Activated T-helper 1 cell treated with anti-CD3 and anti-CD28 coated beads, Interleukin-2, amount 50 U/mL, for 16 hours (primary cell): ENCODE data around the gene SHQ1.

ENCODE experiments used
- DNase-seq, 2 donors: peaks; one replicate each; pipeline ENCODE4 v3.0.0-alpha.2; 2020; ENCODE audit warnings: low read depth in 1 of 2, low spot score in 1 of 2

SHQ1 gene

DNA sequence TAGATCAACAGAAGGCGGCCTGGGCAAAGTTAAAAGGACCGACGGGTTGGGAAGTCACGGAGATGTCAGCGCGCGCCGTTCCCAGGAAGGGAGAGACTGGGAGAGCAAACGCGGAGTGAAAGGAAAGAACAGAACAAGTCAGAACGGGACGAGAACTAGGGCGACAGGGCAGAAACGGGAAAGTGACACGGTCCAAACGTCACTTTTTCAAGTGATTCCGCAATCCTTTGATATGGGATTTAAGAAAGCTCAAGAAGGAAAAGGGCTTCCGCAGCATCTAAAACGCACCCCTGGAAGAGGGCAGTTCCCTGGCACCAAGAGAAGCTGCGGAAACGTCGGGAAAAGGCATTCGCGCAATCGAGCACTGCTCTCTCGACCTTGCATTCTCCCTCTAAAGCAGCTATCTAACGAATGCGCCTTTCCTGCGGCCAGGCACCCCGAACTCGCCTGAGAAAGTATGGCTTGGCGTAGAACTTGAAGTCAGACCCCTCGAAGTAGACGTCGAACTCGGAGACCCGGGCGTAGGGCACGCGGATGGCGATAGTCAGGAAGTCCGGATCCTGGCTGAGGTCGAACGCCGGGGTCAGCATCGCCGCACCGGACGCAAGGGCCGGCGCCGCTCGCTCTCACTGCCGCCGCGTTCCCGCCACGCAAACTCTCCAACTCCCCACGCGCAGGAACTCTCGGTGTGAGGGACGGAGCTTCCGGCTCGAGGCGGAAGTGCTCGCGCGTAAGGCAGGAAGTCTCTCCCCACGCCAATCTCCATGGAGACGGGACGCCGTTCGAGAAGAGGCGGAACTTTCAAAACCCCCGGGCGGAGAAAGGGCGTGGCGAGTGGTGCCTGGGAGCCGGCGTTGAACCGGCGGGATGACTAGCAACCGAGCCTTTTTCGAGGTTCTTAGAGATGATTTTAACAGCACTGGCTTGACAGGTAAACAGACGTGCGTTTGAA, at the start of gene SHQ1:
Gene SHQ1 (minus strand): TSS at position 695 of the 952 bp plus-strand sequence. CDS start 105 bp downstream, at position 590.
- DNase-seq = peak; percentile 87 to 90

DNA sequence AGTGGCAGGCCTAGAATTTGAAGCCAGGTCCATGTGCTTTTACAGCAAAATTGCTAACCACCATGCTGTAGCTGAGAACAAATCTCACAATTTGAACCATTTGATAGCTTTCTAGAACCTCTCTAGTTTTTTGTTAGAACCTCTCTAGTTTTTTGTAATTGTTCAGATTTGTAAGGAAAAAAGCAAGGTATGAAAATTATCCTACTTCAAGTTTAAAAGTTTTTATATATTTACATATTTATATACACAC, 49.4 kb upstream of the SHQ1 start:
- DNase-seq = no peak

DNA sequence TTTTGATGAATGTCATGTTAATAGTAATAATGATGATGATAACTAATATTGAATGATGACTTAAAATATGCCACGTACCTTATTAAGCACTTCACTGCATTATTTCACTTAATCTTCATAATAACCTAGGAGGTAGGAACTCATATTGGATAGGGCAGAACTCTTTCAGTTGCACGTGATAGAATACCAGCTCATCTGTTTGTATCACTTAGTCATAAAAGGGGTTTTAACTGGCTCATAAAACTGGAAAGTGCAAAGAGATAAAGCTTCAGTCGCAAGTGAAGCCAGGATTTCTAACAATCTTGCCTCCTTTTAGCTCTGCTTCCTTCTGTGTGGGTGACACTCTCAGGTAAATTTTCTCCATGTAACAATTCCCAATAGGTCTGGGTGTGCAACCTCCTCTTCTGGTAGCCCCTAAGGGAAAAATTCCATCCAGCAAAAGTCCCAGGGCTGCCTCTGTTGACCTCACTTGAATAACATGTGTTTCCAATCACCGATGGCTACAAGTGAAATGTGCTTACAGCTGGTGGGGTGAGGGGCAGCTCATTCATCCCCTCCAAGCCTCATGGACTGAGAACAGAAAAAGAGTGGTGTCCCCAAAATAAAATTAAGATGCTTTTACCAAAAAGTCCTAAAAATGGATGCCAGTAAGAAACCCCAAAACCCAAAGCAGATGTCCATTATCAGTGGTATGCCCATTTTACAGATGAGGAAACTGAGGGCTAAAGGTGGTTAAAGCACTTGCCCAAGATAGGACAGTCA, 48.9 kb upstream of the SHQ1 start:
- no peak for DNase-seq

DNA sequence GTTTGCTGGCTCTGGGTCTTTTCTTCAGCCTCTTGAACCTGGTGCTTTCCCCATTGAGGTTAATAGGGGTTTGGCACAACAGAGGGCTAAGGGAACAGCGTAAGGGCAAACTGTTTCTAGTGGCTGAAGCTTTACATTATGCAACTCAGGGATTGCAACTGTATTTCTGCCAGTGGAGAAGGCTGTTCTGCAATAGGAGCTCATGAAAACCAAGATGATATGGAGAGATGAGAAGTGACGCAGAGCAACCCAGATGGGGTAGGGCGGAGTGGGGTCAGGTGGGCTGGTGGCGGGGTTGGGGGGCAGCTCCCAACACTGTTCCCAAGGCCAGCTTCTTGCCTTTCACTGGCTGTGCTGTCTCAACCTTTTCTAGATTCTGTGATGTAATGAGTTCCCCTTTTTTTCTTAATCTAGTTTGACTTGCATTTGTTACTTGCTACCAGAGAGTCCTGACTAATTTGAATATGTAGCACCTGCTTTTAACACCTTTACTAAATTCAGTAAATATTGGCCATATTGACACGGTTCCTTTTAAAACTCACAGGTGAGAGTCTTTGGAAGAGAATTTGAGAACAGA, 46.8 kb upstream of the SHQ1 start:
- DNase-seq = no peak

DNA sequence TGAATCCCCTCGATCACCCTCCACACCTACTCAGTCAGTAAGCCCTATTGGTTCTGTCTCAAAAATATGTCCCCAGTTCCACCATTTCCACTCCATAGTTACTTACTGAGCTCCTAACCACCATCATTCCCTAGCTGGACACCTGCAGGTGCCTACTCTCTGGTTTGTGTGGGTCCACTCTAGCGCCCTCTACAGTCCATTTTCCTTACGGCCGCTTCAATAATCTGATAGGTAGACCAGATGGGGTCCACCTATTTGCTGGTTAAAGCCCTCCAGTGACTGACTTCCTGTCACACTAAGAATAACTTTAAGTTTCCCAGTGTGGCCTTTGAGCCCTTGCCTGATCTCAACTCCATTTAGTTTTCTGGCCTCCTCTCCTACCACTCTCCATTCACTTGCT, 44.6 kb upstream of the SHQ1 start:
- DNase-seq = no peak

DNA sequence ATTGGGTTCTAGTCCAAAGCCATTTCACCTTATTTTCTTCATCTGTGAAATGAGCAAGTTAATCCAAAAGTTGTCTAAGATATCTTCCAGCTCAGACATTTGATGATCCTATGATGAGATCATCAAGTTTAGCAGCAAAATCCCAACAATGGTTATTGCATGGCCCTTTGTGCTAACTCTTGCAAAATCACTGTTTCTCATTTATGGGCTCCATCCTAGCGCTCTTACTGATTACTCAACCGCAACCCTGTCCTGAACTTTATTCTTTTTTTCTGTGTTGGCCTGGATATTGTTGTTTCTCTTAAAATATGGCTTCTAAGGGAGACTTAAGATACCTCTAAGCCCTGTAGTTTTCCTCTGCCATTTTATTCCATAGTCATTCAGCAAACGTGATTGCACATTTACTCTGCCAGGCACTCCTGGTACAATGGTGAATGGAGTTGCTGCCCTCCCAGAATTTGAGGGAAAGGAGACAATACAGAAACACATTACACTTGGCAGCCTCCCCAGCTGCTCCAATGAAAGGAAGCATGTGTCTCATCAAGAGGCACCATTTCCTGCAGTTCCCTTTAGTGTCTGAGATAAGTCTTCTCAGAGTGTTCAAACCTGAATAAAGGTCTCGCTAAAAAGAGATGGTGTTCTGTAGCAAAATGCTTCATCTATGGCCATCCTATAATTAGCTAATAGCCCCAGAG, 44.0 kb upstream of the SHQ1 start:
- no peak for DNase-seq

DNA sequence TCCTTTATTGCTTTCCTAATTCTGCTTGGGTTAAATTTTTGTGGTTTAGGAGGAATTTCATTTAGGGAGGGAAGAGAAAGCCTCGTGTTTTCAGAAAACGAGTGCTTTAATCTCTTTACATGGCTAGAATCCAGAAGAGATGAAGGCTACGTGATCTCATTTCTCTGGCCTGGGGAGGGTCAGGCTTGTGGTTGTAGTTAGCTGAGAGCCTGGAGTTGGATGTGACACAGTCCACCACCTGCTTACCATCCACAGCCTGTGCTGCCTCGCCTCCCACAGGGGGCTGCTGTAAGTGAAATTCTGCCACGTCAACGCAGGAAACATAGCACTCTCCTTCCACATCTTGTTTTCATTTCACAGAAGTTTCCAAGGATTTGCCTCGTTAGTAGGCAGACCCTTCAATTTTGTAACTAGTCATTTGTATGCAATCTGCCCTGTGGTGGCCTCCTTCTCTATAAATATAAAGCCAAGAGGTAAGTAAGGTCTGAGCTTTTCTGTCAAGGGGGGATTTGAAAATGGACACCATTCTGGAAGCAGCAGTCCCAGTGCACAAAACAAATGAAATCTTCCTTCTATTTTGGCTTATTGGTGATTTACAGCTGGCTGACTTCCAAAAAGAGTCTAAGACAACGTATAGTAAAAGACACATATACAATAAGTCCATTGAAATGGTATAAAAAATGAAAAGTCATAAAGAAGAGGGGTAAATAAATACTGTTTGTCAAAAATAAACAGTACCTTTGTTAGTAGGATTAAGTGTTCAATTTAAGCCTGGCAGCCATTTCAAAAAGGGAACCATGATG, 43.0 kb upstream of the SHQ1 start:
- no peak for DNase-seq

DNA sequence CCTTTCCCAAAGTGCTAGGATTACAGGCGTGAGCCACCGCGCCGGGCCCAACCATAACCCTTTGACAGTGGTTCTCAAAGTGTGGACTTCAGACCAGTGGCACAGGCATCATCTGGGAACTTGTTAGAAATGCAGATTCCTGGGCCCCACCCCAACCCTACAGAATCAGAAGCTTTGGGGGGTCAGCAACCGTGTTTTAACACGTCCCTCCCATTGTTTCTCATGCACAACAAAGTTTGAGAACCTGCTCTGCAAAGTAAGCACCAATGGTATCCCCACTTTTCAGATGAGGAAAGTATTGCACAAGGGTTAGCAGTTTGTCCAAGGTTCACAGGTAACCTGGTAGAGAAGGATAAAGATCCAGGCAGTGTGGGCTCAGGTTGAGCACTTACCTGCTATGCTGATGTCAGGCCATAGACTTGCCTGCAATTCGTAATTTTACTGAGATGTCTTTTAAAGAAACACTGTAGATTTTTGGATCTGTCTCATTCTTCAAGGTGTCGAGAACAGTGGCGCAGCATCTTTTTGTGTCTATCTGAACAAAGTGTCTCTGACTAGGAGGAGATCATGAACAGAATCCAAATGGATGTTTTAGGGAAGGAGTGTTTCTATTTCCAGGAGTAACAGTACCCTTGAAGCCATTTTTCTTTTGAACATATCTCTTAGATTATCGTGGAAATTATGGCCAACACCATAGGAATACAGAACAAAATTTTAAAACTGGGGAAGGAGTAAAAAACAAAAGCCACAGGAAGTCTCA, 42.1 kb upstream of the SHQ1 start:
- no peak for DNase-seq

DNA sequence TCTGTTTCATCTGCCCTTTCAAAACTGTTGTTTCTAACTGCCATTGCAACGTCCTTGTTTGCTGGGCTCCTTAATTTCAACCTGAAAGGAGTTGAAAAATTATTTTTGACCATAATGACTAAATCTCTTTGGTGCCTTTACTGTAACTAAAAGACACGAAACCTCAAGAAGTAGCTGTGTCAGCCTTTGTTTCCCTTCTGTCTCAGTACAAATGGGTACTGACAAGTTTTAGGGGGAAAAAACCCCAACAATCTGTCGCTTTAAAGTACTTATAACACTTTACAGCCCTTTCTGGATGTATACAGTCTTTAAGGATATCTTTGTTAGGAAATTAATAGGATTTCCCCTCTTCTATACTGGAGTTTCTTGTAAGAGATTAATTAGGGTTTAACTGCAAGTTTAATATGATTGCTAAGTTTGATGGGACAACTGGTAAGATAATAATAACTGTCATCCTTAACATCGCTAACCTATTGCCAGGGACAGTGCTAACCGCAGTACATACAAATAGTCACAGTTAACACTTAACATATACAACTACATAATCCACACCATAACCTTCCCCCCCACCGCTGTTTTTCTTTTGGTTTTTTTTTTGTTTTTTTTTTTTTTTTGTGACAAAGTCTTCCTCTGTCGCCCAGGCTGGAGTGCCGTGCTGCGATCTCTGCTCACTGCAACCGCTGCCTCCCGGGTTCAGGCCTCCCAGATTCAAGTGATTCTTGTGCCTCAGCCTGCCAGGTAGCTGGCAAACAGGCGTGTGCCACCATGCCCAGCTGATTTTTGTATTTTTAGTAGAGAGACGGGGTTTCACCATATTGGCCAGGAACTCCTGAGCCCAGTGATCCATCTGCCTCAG, 41.3 kb upstream of the SHQ1 start:
- no peak for DNase-seq

DNA sequence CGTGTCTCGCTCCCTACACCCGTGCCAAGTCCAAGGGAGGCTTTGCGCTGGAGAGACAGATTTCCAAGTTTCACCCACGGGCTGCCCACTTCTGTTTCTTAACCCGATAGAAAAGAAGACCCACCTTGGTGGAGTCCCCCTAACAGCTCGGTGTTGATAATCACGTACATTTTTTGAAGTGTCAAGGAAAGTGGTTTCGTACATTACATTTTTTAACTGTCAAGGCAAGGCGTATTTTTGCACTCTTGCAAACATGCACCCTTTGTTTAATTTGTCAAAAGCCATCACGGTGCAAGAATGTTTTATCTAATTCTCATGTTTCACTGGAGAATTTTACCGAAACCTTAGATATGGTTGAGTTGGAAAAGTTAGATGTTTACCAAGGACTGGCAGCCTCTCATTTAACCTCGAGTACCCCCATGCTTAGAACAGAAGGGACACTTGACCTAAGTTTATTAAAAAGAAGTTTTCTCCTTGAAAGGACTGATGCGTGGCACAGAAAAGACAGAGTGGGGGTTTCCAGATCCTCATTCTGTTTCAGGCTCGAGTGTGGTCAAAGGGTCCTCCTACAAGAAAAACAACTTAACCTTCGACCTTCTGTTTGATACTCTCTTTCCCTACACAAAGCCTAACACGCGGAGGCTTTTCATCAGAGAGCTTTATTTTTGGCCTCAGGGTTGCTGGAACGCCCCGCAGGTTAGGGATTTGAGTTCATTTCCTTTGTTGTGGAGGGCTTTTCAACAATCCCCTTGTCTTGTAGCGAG, 40.5 kb upstream of the SHQ1 start:
- DNase-seq = no peak

DNA sequence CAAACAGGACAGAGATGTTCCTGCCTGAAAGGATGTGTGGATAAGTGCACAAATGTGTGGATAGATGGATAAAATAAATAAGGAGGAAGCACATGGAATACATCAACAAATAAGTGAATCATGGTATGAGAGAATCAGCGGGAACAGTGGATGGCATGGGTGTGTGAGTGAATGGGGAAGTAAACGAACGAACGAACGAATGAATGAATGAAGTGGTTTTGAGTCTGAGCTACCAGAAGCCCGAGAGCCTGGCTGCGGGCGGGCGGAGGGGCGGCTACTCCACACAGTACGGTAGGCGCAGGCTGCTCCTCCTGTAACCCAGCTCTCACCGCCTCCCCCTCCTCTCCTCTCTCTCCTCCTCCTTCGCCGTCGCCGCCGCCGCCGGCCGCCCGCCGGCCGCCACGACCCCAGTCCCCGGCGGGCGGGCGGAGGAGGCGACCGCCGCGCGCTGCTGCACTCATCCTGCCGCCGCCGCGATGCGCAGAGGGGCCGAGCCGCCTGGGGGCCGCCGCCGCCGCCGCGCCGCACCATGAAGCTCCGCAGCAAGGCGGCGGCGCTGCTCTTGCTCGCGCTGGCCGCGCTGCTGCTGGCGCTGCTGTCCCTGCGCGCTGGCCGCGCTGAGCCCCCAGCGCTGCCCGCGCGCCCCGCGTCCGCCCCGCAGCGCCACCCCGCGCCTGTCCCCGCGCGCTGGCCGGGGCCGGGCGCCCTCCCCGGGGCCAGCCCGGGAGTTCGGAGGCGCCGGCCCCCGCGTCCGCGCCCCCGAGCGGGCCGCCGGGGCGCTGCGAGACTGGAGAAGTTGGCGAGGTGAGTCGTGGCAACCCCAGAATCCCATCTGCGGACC, 39.7 kb upstream of the SHQ1 start, which contains the start of gene GXYLT2:
Gene GXYLT2 (plus strand): TSS at position 342 of the 841 bp plus-strand sequence. CDS start 188 bp downstream, at position 530.
- peak in 1 of 2 donors; percentile 2 for DNase-seq

DNA sequence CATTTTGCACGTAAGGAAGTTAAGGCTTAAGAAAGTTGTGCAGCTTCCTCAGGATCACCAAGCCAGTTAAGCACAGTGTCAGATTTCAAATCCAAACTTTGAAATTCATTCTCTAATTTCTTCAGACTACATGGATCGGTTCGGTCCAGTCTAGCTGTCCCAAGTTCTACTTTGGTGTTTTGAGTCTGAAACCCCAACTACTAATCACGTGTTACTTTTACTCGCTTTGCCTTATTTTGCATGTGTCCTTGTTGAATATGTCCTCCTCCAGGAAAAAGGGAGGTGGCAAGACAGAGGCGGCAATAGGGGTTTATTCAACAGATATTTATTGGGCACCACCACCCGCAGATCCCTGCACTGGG, 39.1 kb upstream of the SHQ1 start:
- no peak for DNase-seq

DNA sequence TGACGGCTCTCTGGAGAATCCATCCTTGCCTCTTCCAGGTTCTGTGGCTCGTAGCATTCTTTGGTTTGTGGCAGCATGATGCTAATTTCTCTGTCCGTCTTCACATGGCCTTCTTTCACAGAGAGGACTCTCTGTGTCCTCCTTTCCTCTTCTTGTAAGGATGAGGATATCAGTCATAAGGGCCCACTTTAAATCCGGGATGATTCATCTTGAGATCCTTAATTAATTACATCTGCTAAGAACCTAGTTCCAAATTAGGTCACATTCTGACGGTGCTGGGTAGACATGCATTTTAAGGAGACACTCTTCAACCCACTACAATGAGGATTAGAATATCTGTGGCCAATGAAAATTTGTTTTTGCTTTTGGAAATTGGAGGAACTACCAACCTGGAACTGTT, 23.9 kb upstream of the SHQ1 start:
- no peak for DNase-seq

DNA sequence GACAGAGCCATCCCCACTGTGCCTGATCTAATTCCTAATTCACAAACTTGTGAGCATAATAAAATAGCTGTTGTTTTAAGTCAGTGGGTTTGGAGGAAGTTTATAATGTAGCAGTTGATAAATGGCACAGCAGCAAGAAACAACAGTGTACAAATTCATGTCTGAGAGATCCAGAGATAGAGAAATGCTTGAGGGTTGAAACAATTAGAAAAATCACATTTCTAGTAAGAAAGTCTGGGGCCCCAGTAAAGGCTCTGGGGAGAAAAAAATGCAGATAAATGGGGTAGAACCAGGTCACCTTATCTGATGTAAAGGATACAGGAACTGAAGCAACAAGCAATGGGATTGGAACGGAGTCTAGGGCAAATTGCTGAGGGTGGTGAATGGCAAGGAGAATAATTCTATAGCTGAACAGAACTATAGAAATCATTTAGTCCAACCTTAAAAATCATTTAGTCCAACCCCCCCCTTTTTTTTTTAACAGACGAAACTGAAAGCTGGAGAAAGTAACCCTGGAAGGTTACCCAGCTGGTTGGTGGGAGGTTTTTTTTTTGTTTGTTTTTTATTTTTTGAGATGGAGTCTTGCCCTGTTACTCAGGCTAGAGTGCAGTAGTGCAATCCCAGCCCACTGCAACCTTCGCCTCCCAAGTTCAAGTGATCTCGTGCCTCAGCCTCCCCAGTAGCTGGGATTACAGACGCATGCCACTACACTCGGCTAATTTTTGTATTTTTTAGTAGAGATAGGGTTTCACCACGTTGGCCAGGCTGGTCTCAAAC, 14.3 kb upstream of the SHQ1 start:
- no peak for DNase-seq

DNA sequence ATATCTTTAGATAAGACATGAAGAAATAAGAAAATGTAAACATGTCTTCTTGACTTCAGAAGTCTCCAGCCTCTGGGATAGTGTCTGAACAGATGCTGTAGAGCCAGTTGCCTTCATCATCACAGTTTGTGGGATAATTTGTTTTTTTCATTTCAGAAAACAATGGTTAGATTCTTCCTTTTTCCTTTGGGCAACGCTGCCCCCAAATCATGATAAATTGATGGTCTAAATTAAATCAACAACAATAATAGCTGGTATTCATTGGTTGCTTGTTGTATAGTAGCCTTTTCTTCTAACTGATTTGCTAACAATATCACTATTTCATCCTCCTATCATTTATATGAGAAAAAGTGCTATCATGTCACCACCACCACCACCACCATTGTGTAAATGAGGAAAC, 12.6 kb upstream of the SHQ1 start:
- no peak for DNase-seq

DNA sequence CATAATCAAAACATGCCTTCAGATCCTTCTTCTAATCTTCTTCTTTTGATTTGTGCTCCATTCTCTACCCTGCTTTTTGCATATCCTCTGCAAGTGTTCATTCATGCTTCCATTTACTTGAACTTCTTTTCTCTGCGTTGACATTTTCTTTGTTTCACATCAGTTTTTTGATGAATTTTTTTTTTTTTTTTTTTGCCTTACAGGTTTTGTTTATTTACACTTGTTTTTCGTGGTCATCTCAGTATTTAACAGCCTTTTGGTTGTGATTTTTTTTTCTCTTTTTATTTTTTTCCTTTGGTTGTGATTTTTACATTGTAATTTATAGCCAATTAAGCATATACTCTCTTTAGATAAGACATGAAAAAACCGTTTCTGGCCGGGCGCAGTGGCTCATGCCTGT, 11.8 kb upstream of the SHQ1 start:
- no peak for DNase-seq

DNA sequence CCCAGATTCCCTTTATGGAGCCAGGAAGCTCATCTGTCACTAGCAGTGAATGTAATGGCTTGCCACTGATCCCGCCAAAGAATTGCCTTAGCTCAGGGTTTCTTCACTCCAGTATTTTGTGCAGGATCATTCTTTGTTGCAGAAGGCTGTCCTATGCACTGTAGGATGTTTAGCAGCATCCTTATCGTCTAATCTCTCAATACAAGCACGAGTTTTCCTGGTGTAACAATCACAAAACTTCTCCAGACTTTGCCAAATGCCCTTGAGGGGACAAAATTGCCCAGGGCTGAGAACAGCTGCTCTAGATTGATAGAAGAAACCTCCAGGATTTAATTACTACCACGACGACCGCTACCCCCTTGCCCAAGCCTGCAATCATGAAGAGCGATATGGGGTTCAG, 6.8 kb upstream of the SHQ1 start:
- DNase-seq = no peak
